HG02943 (cell line): ENCODE results near the gene MAP3K19.
"Not testable (repeated sequence)": the region's sequence is repeated elsewhere in the genome, so short reads cannot be mapped to it uniquely, and the experiment has no call there.

Source experiments
- ATAC-seq: cut with Tn5 transposase; IDR thresholded peaks from one replicate; pipeline ENCODE4 v1.9.1; 2021; ENCODE audit warnings: mild to moderate bottlenecking, low read depth, moderate library complexity; ENCODE audit not compliant: unreplicated experiment

The MAP3K19 gene, protein sequence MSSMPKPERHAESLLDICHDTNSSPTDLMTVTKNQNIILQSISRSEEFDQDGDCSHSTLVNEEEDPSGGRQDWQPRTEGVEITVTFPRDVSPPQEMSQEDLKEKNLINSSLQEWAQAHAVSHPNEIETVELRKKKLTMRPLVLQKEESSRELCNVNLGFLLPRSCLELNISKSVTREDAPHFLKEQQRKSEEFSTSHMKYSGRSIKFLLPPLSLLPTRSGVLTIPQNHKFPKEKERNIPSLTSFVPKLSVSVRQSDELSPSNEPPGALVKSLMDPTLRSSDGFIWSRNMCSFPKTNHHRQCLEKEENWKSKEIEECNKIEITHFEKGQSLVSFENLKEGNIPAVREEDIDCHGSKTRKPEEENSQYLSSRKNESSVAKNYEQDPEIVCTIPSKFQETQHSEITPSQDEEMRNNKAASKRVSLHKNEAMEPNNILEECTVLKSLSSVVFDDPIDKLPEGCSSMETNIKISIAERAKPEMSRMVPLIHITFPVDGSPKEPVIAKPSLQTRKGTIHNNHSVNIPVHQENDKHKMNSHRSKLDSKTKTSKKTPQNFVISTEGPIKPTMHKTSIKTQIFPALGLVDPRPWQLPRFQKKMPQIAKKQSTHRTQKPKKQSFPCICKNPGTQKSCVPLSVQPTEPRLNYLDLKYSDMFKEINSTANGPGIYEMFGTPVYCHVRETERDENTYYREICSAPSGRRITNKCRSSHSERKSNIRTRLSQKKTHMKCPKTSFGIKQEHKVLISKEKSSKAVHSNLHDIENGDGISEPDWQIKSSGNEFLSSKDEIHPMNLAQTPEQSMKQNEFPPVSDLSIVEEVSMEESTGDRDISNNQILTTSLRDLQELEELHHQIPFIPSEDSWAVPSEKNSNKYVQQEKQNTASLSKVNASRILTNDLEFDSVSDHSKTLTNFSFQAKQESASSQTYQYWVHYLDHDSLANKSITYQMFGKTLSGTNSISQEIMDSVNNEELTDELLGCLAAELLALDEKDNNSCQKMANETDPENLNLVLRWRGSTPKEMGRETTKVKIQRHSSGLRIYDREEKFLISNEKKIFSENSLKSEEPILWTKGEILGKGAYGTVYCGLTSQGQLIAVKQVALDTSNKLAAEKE (N-terminal part only)

DNA sequence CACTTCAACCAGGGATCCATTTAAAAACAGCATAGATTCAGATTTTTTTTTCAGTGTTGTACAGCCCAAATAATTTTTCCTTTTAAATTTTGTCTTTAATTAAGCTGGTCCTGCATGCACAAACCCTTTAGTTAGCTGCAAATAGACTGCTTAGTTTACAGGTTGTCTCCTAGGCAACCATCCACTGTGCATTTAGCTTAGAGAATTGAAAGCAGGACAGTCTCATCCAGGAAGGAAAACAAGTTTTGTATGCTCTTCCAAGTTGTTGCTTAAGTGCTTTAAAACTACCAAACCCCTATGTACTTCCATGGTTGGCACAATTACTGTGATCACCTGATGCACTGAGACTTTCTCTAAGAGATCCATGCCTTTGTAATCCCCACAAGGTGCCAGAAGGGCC, at the start of gene MAP3K19:
TSS of gene MAP3K19 (minus strand) at position 148 of the 400 bp plus-strand sequence. CDS start 22,800 bp downstream, outside the sequence.
- no peak for ATAC-seq

DNA sequence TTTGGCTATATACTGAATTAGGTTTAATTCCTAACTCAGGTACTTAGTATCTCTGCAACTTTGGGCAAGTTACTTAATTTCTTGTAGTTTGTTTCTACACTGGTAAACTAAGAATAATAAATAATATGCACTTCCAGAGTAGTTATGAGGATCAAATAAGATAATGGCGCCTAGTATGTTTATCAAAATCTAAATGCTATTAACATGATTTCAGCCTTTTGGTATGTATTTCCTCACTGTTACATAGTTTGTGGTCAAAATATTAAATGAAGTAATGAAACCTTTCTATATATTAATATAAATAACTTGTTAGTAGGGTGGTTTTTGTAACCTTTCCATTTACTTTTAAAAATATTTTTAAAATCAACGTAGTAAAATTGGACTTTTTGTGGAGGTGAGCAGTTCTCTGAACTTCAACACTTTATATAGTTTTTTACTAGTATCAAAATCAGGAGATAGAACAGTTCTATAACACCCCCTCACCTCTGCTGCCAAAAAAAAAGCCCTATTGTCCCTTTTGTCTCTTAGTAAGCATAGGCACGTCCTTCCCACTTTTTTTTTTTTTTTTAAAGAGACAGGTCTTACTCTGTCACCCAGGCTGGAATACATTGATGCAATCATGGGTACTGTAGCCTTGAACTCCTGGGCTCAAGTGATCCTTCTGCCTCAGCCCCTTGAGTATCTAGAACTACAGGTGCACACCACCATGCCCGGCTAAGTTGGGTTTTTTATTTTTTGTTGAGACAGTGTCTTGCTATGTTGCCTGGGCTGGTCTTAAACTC, 49.6 kb upstream of the MAP3K19 start:
- ATAC-seq = no peak

DNA sequence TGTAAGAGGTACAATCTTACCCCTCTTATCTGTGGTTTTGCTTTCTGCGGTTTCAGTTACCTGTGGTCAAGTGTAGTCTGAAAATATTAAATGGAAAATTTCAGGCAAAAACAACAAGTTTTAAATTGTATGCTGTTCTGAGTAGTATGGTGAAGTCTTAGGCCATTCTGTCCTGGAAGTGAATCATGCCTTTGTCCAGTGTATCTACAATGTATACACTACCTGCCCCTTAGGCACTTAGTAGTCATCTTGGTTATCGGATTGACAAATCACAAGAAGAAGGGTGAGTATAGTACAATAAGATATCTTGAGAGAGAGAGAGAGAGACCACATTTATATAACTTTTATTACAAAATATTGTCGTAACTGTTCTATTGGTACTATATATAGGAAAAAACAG, 48.3 kb upstream of the MAP3K19 start:
- ATAC-seq = no peak

DNA sequence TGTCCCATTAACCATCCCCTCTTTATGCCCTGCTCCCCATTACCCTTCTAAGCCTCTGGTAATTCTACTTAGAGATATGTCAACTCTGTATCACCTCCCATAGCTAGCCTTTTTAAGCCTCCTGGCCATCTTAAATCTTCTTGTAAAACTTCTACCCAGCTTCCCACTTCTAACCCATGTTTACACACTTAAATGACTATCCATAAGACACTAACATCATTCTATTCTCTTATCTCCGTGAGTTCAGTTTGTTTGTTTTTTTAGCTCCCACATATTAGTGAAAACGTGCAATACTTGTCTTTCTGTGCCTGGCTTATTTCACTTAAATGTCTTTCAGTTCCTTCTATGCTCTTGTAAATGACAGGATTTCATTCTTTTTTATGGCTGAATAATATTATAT, 47.3 kb upstream of the MAP3K19 start:
- ATAC-seq = no peak

DNA sequence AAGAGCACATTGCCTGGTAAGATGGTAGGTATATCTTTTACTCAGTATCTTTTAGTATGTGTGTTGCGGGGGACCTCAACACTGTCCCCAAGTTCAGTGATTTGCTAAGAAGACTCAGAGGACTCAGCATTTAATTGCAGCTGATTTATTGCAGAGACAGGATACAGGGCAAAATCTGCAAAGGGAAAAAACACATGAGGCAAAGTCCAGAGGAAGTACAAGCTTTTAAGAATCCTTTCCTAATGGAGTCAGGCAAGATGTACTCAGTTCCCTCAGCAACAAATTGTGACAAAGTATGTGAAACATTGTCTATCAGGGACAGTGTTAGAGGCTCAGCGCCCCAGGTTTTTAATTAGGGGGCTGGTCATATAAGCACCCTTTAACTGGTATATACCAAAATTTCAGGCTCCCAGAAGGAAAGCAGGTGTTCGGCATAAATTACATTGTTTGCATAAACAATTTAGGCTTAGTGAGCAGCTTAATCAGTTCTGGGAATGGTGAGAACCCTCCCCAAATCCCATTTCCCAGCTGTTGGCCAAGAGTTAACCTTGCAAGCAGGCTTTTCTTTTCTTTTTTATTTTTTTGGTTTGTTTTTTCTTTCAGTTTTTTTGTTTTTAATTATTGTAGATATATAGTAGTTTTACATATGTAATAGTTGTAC, 46.6 kb upstream of the MAP3K19 start:
- no peak for ATAC-seq

DNA sequence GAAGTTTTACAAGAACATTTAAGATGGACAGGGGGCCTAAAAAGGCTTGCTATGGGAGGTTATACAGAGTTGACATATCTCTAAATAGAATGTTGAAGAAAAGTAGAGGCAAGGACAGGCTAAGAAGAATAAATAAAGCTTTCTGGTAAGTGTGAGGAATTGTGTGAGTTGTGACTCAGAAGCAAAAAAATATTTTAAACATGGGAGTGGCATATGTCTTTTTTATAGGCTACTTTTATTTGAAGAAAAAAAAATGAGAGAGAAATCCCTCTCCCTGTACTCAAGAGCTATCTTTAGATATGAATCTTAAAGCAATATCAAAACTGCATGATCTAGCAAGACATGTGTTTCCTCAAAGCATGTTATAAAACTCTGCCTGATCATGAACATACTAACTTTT, 45.9 kb upstream of the MAP3K19 start:
- ATAC-seq = no peak

DNA sequence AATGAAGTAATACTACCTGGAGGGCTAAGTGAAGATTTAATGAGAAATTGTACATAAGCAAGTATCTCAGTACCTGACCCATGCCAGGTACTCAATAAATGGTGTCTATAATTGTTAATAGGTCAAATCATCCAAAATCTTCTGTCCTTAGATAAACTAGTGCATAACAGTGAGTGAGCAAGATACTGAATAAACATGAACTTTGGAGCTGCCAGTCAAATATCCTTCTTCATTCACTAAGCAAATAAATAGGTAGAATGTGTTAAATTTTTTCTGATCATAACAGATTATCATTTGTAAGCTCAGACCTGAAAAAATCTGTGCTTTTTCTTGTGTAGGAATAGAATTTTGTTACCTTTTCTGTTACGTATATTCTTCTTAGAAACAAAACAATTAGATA, 44.4 kb upstream of the MAP3K19 start:
- ATAC-seq = no peak

DNA sequence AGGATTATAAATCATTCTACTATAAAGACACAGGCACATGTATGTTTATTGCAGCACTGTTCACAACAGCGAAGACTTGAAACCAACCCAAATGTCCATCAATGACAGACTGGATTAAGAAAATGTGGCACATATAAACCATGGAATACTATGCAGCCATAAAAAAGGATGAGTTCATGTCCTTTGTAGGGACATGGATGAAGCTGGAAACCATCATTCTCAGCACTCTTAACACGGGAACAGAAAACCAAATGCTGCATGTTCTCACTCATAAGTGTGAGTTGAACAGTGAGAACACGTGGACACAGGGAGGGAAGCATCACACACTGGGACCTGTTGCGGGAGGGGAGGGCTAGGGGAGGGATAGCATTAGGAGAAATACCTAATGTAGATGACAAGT, 42.4 kb upstream of the MAP3K19 start:
- ATAC-seq = not testable (repeated sequence)

DNA sequence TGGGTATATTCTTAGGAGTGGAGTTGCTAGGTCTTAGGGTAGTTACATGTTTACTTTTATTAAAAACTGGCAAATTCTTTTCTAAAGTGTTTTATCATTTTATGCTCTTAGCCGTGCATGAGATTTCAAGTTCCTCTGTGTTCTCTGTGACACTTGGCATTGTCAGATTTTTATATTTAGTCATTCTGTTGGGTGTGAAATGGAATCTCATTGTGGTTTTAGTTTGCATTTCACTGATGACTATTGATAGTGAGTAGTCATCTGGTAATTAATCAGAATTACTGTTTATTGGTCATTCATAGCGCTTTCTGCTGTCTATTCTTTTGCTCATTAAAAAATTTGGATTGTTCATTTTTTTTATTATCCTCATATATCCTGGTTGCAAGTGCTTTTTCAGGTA, 39.0 kb upstream of the MAP3K19 start:
- ATAC-seq = no peak

DNA sequence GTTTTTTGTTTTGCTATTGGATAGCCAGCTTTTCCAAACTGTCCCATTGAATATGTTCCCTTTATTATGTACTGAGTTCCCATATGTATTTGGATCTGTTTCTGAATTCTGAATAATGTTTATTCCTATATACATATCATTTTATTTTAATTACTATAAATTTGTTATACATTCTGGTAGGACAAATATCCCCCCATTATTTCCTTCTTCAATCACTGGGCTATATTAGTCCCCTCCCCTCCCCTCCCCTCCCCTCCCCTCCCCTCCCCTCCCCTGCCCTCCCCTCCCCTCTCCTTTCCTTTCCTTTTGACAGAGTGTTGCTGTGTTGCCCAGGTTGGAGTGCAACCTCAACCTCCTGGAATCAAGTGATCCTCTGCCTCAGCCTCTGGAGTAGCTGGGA, 31.2 kb upstream of the MAP3K19 start:
- no peak for ATAC-seq

DNA sequence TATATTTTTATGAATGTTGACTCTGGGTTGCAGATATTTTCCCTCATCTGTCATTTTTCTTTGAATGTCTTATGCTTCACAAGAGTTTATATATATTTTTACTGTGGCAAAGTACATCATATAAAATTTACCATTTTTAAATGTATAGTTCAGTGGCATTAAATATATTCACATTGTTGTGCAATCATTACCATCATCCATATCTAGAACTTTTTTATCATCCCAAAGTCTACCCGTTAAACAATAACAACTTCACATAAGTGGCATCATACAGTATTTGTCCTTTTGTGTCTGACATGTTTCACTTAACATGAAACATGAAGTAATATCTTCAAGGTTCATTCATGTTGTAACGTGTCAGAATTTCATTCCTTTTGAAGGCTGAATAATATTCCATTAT, 29.3 kb upstream of the MAP3K19 start:
- no peak for ATAC-seq

DNA sequence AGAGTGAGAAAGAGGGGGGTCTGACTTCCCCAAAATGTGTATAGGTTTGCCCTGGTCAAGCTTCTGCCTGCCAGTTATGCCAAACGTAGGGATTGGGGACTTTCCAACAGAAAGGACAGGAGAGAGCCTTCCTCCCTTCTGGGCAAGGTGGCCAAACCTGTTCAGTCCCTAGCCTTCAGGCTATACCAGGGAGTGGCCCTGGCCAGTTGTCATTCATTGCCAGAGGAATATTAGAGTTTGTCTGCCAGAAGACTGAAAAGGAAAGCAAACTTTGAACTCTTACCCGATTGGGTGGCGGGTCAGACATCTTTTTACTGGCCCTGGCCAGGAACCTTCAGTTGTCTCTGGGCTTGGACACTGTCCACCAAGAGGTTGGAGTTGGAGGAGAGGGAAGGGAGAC, 27.0 kb upstream of the MAP3K19 start:
- ATAC-seq = no peak

DNA sequence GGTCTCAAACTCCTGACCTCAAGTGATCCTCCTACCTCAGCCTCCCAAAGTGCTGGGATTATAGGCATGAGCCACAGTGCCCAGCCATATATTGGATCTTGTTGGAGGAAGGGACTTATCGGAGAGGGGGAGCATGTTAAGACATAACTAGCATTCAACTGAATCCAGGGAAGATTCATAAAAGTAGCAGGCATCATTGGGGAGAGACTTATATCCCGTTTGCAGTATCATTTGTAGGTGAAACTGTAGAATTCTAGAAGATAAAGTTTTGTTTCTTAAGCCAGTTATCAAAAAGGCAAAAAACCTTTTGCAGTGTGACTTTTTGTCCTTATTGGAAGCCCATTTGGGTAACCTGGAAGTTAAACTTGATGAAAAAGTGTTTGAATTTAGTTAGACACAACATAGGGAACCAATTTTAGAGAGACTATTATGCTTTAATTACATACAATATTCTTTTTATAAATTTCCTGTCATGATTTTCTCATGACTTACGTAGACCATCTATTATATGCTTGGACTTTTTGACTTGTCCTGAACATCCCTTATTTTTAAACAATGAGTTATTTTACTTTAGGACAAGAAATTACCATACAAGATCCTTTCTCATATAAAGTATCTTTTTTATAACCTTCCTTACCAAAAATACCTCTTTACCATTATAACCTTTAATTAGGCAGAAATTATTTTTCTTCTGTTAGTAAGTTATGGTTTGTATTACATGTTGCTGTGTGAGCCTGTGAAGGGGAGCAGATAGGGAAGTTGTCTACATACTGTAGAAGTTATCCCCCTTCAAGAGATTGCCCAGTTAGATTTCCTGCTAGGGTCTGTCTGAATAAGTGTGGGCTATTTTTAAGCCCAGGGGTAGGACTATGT, 25.1 kb upstream of the MAP3K19 start:
- no peak for ATAC-seq

DNA sequence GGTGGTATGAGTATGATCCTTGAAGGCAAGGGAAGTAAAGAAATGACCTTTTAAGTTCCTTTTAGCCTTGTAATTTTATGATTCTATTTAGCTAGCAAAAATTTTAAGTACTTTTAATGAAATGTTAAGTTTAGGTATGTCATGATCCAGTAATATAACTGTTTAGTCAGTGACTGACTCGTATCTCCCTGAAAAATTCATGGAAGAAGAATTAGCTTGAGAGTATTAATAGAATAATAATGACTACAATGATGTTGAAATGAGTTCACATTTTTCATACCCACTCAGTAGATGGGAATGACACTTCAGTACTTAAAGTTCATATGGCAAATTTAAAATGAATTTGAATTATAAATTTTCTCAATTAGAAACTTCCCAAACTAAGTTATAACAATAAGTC, 19.5 kb upstream of the MAP3K19 start:
- no peak for ATAC-seq

DNA sequence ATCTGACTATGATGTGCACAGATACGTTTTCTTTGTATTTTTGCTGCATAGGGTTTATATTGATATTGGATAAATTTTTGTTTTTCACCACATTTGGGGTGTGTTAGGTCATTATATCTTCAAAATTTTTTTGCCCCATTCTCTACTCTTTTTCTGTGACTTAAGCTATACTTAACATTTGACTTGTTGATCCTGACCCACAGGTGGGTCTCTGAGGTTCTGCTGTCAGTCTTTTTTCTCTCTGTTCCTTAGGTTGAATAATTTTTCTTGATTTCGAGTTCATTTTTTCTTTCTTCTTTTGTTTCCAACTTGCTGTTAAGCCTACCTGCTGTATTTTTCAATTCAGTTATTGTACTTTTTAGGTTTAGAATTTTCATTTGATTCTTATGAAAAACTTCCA, 16.9 kb upstream of the MAP3K19 start:
- ATAC-seq = no peak

DNA sequence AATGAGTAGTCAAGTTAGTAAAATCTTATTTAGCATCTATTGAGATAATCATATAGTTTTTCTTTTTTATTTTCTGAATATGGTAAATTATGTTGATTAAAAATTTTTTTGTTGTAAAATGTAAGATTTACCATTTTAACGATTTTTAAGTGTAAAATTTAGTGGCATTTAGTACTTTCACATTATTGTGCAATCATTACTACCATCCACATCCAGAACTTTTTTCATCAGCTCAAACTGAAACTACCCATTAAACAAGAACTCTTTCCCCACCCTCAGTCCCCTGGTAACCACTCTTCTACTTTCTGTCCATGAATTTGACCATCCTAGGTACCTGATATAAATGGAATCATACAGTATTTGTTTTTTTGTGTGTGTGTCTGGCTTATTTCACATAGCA, 16.0 kb upstream of the MAP3K19 start:
- no peak for ATAC-seq

DNA sequence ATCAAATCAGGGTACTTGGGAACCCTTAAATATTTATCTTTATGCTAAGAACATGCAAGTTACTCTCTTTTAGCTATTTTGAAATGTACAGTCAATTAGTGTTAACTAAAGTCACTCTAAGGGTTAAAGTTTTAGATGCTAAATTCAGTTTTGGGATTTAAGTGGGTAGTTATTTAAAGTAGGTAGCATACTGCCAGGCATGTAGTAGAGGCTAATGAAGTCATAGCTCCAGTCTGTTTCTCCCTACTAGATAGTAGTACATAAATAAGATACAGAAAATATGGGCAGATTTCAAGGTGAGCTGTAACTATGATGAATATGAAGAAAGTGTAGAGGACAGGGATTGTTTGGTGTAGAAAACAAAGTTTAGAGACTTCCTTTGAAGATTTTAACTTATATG, 12.3 kb upstream of the MAP3K19 start:
- no peak for ATAC-seq

DNA sequence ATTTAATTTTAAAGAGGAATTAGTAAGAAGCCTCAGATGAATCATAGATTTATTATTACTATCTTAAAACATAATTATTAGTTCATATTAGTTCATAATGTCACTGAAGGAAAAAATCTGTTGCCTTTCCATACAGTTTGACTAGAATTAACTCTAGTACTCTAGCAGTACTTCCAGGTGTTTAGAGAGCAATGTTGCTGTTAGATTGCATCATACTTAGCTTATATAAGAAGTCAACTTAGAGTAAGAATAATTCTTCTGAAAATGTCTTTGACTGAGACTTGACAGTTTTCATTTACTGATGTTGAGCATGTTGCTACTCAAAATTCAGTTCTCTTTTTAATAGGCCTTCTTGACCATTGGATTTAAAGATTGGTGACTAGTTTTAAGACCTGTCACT, 9.5 kb upstream of the MAP3K19 start:
- no peak for ATAC-seq

DNA sequence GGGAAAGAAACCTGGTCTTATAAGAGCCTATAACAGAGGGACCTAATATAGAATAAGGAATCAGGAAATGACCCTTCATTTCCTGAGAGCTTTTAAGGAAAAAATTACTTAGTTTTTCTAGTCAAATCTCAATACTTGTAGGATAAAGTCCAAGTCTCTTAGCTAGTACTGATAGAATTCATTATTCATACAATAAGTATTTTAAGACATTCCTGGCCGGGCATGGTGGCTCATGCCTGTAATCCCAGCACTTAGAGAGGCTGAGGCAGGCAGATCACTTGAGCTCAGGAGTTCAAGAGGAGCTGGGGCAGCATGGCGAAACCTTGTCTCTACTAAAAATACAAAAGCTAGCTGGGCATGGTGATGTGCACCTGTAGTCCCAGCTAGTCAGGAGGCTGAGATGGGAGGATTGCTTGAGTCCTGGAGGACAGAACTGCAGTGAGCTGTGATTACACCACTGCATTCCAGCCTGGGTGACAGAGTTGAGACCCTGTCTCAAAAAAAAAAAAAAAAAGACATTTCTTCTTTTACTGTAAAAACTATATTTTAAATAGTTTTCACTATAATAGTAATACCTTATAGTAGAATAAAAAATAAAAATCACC, 8.0 kb upstream of the MAP3K19 start:
- ATAC-seq = no peak
